GM12878 (cell line): Measurements from ENCODE around the gene KCNA1. TPM values are rescaled to one million over a fixed set of nuclear protein-coding genes. Genes with fewer than 3 reads are reported as not detected.

ENCODE experiments used
- ATAC-seq: fragments of 200-7000 bp; cut with Tn5 transposase; 3 replicates; pipeline ENCODE4 v1.9.1; 2020; ENCODE audit warnings: mild to moderate bottlenecking, moderate library complexity
- BruUV-seq: library from RNA; stranded (reverse); fragments of 400-500 nt; replicated peaks from 2 replicates; lab custom pipeline; 2021; lab: Mats Ljungman, UMichigan
- CTCF ChIA-PET: fragments of 300-600 bp; sonication (Branson Sonifier 250); formaldehyde crosslinking; extraction: SDS; loops from one replicate; lab custom pipeline; 2021; ENCODE audit warnings: inconsistent platforms; lab: Yijun Ruan, JAX
- POLR2A ChIA-PET: fragments of 350-600 bp; formaldehyde crosslinking; extraction: SDS; loops from one replicate; lab custom pipeline; 2021; ENCODE audit warnings: inconsistent platforms; lab: Charles Lee
- RAD21 ChIA-PET: fragments of 300-600 bp; sonication (Branson Sonifier 250); formaldehyde crosslinking; loops from one replicate; lab custom pipeline; 2023; ENCODE audit warnings: antibody characterized with exemption; ENCODE audit not compliant: unreplicated experiment; lab: Charles Lee
- SMC1A ChIA-PET: fragments of 300-600 bp; sonication (Branson Sonifier 250); formaldehyde crosslinking; loops from one replicate; lab custom pipeline; 2023; ENCODE audit not compliant: unreplicated experiment, uncharacterized antibody; lab: Charles Lee
- DNase-seq: peaks from one replicate; pipeline ENCODE4 v3.0.0-alpha.2; 2011; ENCODE audit warnings: low read depth, low spot score
- FAIRE-seq: peaks from 3 replicates; lab custom pipeline; 2011; peaks lifted over from hg19 to GRCh38; lab: Jason Lieb, UNC
- H2AFZ ChIP-seq: 2 replicates; pipeline ENCODE4 v1.6.0; 2011; ENCODE audit warnings: low read depth, low read length, control low read depth; ENCODE audit not compliant: control insufficient read depth
- H3K27ac ChIP-seq: 2 replicates; pipeline ENCODE4 v1.5.1; 2011; ENCODE audit warnings: control low read depth; ENCODE audit not compliant: control insufficient read depth, insufficient read depth
- H3K27me3 ChIP-seq, 2 experiments: replicated peaks in 1 of 2; 2 replicates each; pipeline versions ENCODE4 v1.6.0 to v1.6.1; 2011; ENCODE audit warnings: low read length in 1 of 2; ENCODE audit not compliant: control insufficient read depth in 2 of 2, insufficient read depth in 2 of 2
- H3K36me3 ChIP-seq, 2 experiments: 2 replicates each; pipeline ENCODE4 v1.5.1; 2011; ENCODE audit warnings: low read length in 1 of 2; ENCODE audit not compliant: control insufficient read depth in 2 of 2, insufficient read depth in 2 of 2
- H3K4me1 ChIP-seq: 2 replicates; pipeline ENCODE4 v1.6.1; 2011; ENCODE audit warnings: mild to moderate bottlenecking, low read length, moderate library complexity, mixed read lengths; ENCODE audit not compliant: control insufficient read depth, insufficient read depth
- H3K4me2 ChIP-seq: 2 replicates; pipeline ENCODE4 v1.6.0; 2011; ENCODE audit warnings: control low read depth; ENCODE audit not compliant: control insufficient read depth, insufficient read depth
- H3K4me3 ChIP-seq: fragments of 200-600 bp; sonication (generic); 2 replicates; pipeline ENCODE4 v1.5.1; 2016
- H3K79me2 ChIP-seq: 2 replicates; pipeline ENCODE4 v1.6.0; 2011; ENCODE audit warnings: low read length; ENCODE audit not compliant: control insufficient read depth, insufficient read depth
- H3K9ac ChIP-seq: 2 replicates; pipeline ENCODE4 v1.8.0; 2011; ENCODE audit warnings: low read length, control low read depth, mixed read lengths; ENCODE audit not compliant: control insufficient read depth, insufficient read depth
- H3K9me3 ChIP-seq: replicated peaks from 3 replicates; pipeline ENCODE4 v1.5.1; 2011; ENCODE audit warnings: mild to moderate bottlenecking, low read length; ENCODE audit not compliant: control insufficient read depth, insufficient read depth
- H4K20me1 ChIP-seq: 2 replicates; pipeline ENCODE4 v1.6.0; 2011; ENCODE audit not compliant: control insufficient read depth, insufficient read depth
- BCL3 ChIP-seq: IDR thresholded peaks from 2 replicates; pipeline ENCODE4 v1.6.1; 2011; ENCODE audit warnings: borderline replicate concordance, low read depth, mild to moderate bottlenecking, moderate library complexity, low read length; ENCODE audit not compliant: insufficient read depth, poor library complexity, severe bottlenecking
- CEBPB ChIP-seq, 2 experiments: fragments of 150-350 bp in 1 of 2; IDR thresholded peaks; 2 replicates each; pipeline ENCODE4 v1.6.1; 2012 to 2014; ENCODE audit warnings: low read depth in 2 of 2, low read length in 2 of 2, borderline replicate concordance in 1 of 2, inconsistent platforms in 1 of 2
- CHD2 ChIP-seq: IDR thresholded peaks from 2 replicates; pipeline ENCODE4 v1.6.1; 2011; ENCODE audit warnings: low read depth, low read length, improper control_type of control experiment, borderline replicate concordance
- CREB1 ChIP-seq: IDR thresholded peaks from 2 replicates; pipeline ENCODE4 v1.6.1; 2012; ENCODE audit warnings: low read depth, mild to moderate bottlenecking, inconsistent platforms
- CUX1 ChIP-seq: IDR thresholded peaks from 2 replicates; pipeline ENCODE4 v1.6.1; 2012; ENCODE audit warnings: improper control_type of control experiment, low read depth, low read length; ENCODE audit not compliant: insufficient replicate concordance
- DPF2 ChIP-seq: fragments of 450-650 bp; IDR thresholded peaks from 2 replicates; pipeline ENCODE4 v1.6.1; 2017; ENCODE audit warnings: mild to moderate bottlenecking
- EP300 ChIP-seq, 2 experiments: fragments of 150-350 bp in 1 of 2; IDR thresholded peaks; 2 replicates each; pipeline ENCODE4 v1.6.1; 2011 to 2012; ENCODE audit warnings: low read depth in 2 of 2, low read length in 2 of 2, borderline replicate concordance in 1 of 2, improper control_type of control experiment in 1 of 2, inconsistent platforms in 1 of 2; ENCODE audit not compliant: control insufficient read depth in 1 of 2
- ETV6 ChIP-seq, 2 experiments: fragments of 450-650 bp in 1 of 2; IDR thresholded peaks in 1 of 2; conservative IDR thresholded peaks in 1 of 2; 2 replicates each; pipeline ENCODE4 v1.6.1; 2014; ENCODE audit warnings: antibody characterized with exemption in 1 of 2, borderline replicate concordance in 1 of 2, low read depth in 1 of 2, mild to moderate bottlenecking in 1 of 2, moderate library complexity in 1 of 2
- FOXK2 ChIP-seq: fragments of 450-650 bp; IDR thresholded peaks from 2 replicates; pipeline ENCODE4 v1.6.1; 2017; ENCODE audit warnings: mild to moderate bottlenecking, moderate library complexity
- GABPA ChIP-seq: IDR thresholded peaks from 2 replicates; pipeline ENCODE4 v1.6.1; 2014; ENCODE audit warnings: antibody characterized with exemption, low read depth, mild to moderate bottlenecking, inconsistent platforms
- HDAC2 ChIP-seq: fragments of 200-600 bp; sonication (generic); IDR thresholded peaks from 2 replicates; pipeline ENCODE4 v1.6.1; 2017
- NFXL1 ChIP-seq: fragments of 450-650 bp; IDR thresholded peaks from 2 replicates; pipeline ENCODE4 v1.6.1; 2017; ENCODE audit warnings: antibody characterized with exemption, mild to moderate bottlenecking, borderline replicate concordance
- PML ChIP-seq: IDR thresholded peaks from 2 replicates; pipeline ENCODE4 v1.6.1; 2012; ENCODE audit warnings: low read length, inconsistent platforms
- RCOR1 ChIP-seq: conservative IDR thresholded peaks from 2 replicates; pipeline ENCODE4 v1.6.1; 2012; ENCODE audit warnings: low read depth, low read length, improper control_type of control experiment
- RFX5 ChIP-seq: IDR thresholded peaks from 2 replicates; pipeline ENCODE4 v1.6.1; 2011; ENCODE audit warnings: low read depth, low read length, improper control_type of control experiment
- YBX1 ChIP-seq: fragments of 450-650 bp; IDR thresholded peaks from 2 replicates; pipeline ENCODE4 v1.6.1; 2016; ENCODE audit warnings: antibody characterized with exemption
- WGBS: methylation state at CpG from one replicate; pipeline ENCODE4 v1.1.6; 2016; ENCODE audit warnings: low lambda C conversion rate; ENCODE audit not compliant: insufficient replicate concordance, insufficient coverage; ENCODE audit errors: missing lambda C conversion rate; 5-methylcytosine and 5-hydroxymethylcytosine counted together
- in situ Hi-C: fragments of 300-500 bp; cut with MboI; formaldehyde crosslinking; loops from 9 replicates; pipeline ENCODE4 v1.14.3; 2018; ENCODE audit warnings: mixed read lengths
- intact Hi-C: fragments of 100-400 bp; cut with micrococcal nuclease; formaldehyde crosslinking; loops from one replicate; pipeline ENCODE4 v1.14.2; 2022; ENCODE audit not compliant: unreplicated experiment
- polyA plus RNA-seq, 11 experiments: library from polyadenylated mRNA; depleted of rRNA in 4 of 11; unstranded in 6 of 11; stranded (reverse) in 5 of 11; fragments of >200 nt; fragmentation: Nextera tagmentation in 4 of 11; fragmentation: Illumina TruSeq in 1 of 11; extraction: Ambion mirVana in 4 of 11; extraction: Trizol in 1 of 11; gene quantifications; 1 replicate in 1 of 11; 2 replicates in 10 of 11; pipeline versions ENCODE4 v1.2.1 to v1.2.3, GENCODE V29; 2011 to 2016; ENCODE audit warnings: inconsistent platforms in 2 of 11, missing spikeins in 2 of 11, low read depth in 1 of 11
- total RNA-seq, 4 experiments: library from RNA; depleted of rRNA in 3 of 4; stranded (reverse); fragments of >200 nt in 3 of 4; fragmentation: Illumina TruSeq in 1 of 4; extraction: Trizol in 1 of 4; gene quantifications; 2 replicates each; pipeline versions ENCODE4 v1.2.1 to v1.2.3, GENCODE V29; 2013 to 2021
- TF ChIP-seq, protein P1 (sequence below), 3 experiments: IDR thresholded peaks in 2 of 3; conservative IDR thresholded peaks in 1 of 3; 2 replicates each; pipeline ENCODE4 v1.5.1; 2011; ENCODE audit warnings: low read depth in 3 of 3, low read length in 3 of 3, mild to moderate bottlenecking in 3 of 3, control low read depth in 2 of 3, moderate library complexity in 2 of 3, inconsistent platforms in 1 of 3, mixed read lengths in 1 of 3; ENCODE audit not compliant: control insufficient read depth in 2 of 3, insufficient read depth in 1 of 3; ENCODE audit errors: extremely low read depth in 1 of 3

Gene KCNA1
- total and polyA plus RNA-seq, 10 of the 15 experiments (the other 5 are each of a cell fraction or from before 2014, with no cell fraction given), result 0.05 to 0.77 (median 0.33) TPM

DNA sequence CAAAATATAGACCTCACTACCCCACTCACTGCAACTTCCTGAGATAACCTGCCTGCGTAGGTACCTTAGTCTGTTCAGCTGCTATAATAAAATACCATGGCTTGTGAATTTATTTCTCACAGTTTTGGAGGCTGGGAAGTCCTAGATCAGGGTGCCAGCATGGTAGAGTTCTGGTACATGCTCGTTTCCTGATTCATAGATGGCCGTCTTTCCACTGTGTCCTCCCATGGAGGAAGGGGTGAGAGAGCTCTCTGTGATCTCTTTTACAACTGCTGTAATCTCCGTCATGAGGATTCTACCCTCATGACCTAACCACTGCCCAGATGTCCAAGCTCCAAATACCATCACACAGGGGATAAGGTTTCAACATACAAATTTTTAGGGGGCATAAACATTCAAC, 49.7 kb downstream of the KCNA1 start:
- H3K9ac ChIP-seq, result no peak overlapping the region
- H3K79me2 ChIP-seq, result no peaks in the 10 kb centered on the region
- RAD21 ChIA-PET, result no interaction called here
- FAIRE-seq (no peak), DNase-seq (no peak), ATAC-seq (no peak)
- SMC1A ChIA-PET, result no interaction called here
- H3K27ac ChIP-seq, result no peak overlapping the region
- no peaks in the 10 kb centered on the region for H3K27me3 ChIP-seq
- no peaks in the 10 kb centered on the region for H3K36me3 ChIP-seq
- CTCF ChIA-PET, result interaction anchor here (4.2 kb wide), 1 partner anchor 103 kb away, joined by 17 read pairs; no protein-coding TSS in a partner anchor
- POLR2A ChIA-PET, result no interaction called here
- H3K9me3 ChIP-seq, result no peaks in the 10 kb centered on the region
- 15% methylated on average over 4 of the region's 4 CpGs for WGBS
- H3K4me1 ChIP-seq, result peaks cover 10% of the 10 kb centered on the region
- no TSS peak for BruUV-seq
- in situ Hi-C loops, result no loop called here
- no peak overlapping the region for H2AFZ ChIP-seq
- no peaks in the 10 kb centered on the region for H4K20me1 ChIP-seq
- no peak overlapping the region for H3K4me2 ChIP-seq
- intact Hi-C loops, result loop anchor here (5.0 kb wide), 1 partner anchor 102 kb away; no protein-coding TSS in a partner anchor
- no peak overlapping the region for H3K4me3 ChIP-seq
- TF ChIP-seq DPF2, result no peak
- TF ChIP-seq BCL3, result no peak
- no peak for TF ChIP-seq CUX1
- TF ChIP-seq PML, result no peak
- no peak for TF ChIP-seq EP300 (IDR thresholded peaks at IDR 0.05; ENCODE audit: borderline replicate concordance in 1 of 2, control insufficient read depth in 1 of 2, low read depth in 2 of 2, low read length in 2 of 2)
- no peak for TF ChIP-seq YBX1
- no peak for TF ChIP-seq RCOR1
- TF ChIP-seq CREB1, result no peak
- TF ChIP-seq, protein P1, sequence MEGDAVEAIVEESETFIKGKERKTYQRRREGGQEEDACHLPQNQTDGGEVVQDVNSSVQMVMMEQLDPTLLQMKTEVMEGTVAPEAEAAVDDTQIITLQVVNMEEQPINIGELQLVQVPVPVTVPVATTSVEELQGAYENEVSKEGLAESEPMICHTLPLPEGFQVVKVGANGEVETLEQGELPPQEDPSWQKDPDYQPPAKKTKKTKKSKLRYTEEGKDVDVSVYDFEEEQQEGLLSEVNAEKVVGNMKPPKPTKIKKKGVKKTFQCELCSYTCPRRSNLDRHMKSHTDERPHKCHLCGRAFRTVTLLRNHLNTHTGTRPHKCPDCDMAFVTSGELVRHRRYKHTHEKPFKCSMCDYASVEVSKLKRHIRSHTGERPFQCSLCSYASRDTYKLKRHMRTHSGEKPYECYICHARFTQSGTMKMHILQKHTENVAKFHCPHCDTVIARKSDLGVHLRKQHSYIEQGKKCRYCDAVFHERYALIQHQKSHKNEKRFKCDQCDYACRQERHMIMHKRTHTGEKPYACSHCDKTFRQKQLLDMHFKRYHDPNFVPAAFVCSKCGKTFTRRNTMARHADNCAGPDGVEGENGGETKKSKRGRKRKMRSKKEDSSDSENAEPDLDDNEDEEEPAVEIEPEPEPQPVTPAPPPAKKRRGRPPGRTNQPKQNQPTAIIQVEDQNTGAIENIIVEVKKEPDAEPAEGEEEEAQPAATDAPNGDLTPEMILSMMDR (IDR thresholded peaks at IDR 0.05 in 2 of 3, conservative IDR thresholded peaks at IDR 0.05 in 1 of 3; ENCODE audit: control insufficient read depth in 2 of 3, extremely low read depth in 1 of 3, insufficient read depth in 1 of 3, low read depth in 3 of 3, low read length in 3 of 3), result no peak
- TF ChIP-seq CEBPB (IDR thresholded peaks at IDR 0.05; ENCODE audit: borderline replicate concordance in 1 of 2, low read depth in 2 of 2, low read length in 2 of 2), result no peak
- TF ChIP-seq CHD2, result no peak
- no peak for TF ChIP-seq HDAC2
- TF ChIP-seq GABPA, result no peak
- TF ChIP-seq ETV6 (conservative IDR thresholded peaks at IDR 0.05 in 1 of 2, IDR thresholded peaks at IDR 0.05 in 1 of 2; ENCODE audit: borderline replicate concordance in 1 of 2, low read depth in 1 of 2), result no peak
- TF ChIP-seq NFXL1, result no peak
- TF ChIP-seq RFX5, result no peak
- TF ChIP-seq FOXK2, result no peak
